Tibial nerve (tissue), 3 donors: ENCODE data around the gene GRPEL1.
A peak's percentile ranks its signal among the peaks of the same experiment; 100 is the strongest.

Experiments used
- CTCF ChIP-seq, 5 experiments: fragments of 200-600 bp in 3 of 5; fragments of 450-650 bp in 2 of 5; sonication (generic) in 3 of 5; IDR thresholded peaks; one replicate each; pipeline ENCODE4 v1.5.1; 2016 to 2019; ENCODE audit warnings: antibody characterized with exemption in 5 of 5, mild to moderate bottlenecking in 3 of 5, moderate library complexity in 2 of 5
- POLR2A ChIP-seq, 2 donors: fragments of 450-650 bp; IDR thresholded peaks; one replicate each; pipeline ENCODE4 v1.6.1; 2017; ENCODE audit warnings: antibody characterized with exemption in 2 of 2, mild to moderate bottlenecking in 2 of 2, moderate library complexity in 2 of 2

- TF ChIP-seq CTCF (IDR thresholded peaks at IDR 0.05) (peak in 1 of 5 experiments; percentile 3), POLR2A (IDR thresholded peaks at IDR 0.05) (no peak)
Measured at GRCh38 chr4:7037425-7037824, 30.4 kb downstream of the GRPEL1 start.
